SK-N-SH (cell line): ENCODE results near the gene POP4. TPM values are rescaled to one million over a fixed set of nuclear protein-coding genes. Genes with fewer than 3 reads are reported as not detected.

Experiments
- CTCF ChIA-PET: fragments of 300-600, 350-600 bp; formaldehyde crosslinking; extraction: SDS; loops from one replicate; lab custom pipeline; 2021; lab: Yijun Ruan, JAX
- POLR2A ChIA-PET: fragments of 350-600 bp; sonication (Branson Sonifier 250); formaldehyde crosslinking; extraction: SDS; loops from one replicate; lab custom pipeline; 2020; ENCODE audit warnings: antibody characterized with exemption, inconsistent platforms; lab: Yijun Ruan, JAX
- DNase-seq: peaks from one replicate; pipeline ENCODE4 v3.0.0; 2012
- H2AFZ ChIP-seq: fragments of 200-600 bp; sonication (generic); 2 replicates; pipeline ENCODE4 v1.8.1; 2016; ENCODE audit warnings: antibody characterized with exemption, mild to moderate bottlenecking, low read depth
- H3F3A ChIP-seq: fragments of 200-600 bp; sonication (generic); replicated peaks from 2 replicates; pipeline ENCODE3; 2016; ENCODE audit warnings: antibody characterized with exemption, mild to moderate bottlenecking; ENCODE audit not compliant: insufficient read depth
- H3K27ac ChIP-seq, 2 experiments: fragments of 200-500 bp in 1 of 2; fragments of 200-600 bp in 1 of 2; sonication (Bioruptor generic) in 1 of 2; sonication (generic), shearing (Covaris generic) in 1 of 2; 2 replicates each; pipeline versions ENCODE4 v1.5.1 to v1.6.1; 2014 to 2016; ENCODE audit warnings: low read depth in 2 of 2, inconsistent platforms in 1 of 2, low read length in 1 of 2, mild to moderate bottlenecking in 1 of 2, mixed read lengths in 1 of 2
- H3K27me3 ChIP-seq: fragments of 200-600 bp; sonication (generic), shearing (Covaris generic); 2 replicates; pipeline ENCODE4 v1.6.1; 2016; ENCODE audit warnings: mixed run types; ENCODE audit not compliant: insufficient read depth
- H3K36me3 ChIP-seq, 2 experiments: fragments of 200-500 bp in 1 of 2; fragments of 200-600 bp in 1 of 2; sonication (Bioruptor generic) in 1 of 2; sonication (generic) in 1 of 2; replicated peaks in 1 of 2; 2 replicates each; pipeline versions ENCODE3 to v1.5.1; 2014 to 2016; ENCODE audit warnings: low read length in 1 of 2, mild to moderate bottlenecking in 1 of 2; ENCODE audit not compliant: insufficient read depth in 2 of 2, control insufficient read depth in 1 of 2
- H3K4me1 ChIP-seq, 2 experiments: fragments of 200-500 bp in 1 of 2; fragments of 200-600 bp in 1 of 2; sonication (Bioruptor generic) in 1 of 2; sonication (generic), shearing (Covaris generic) in 1 of 2; 2 replicates each; pipeline versions ENCODE4 v1.5.1 to v1.6.1; 2014 to 2016; ENCODE audit warnings: low read depth in 1 of 2, low read length in 1 of 2, mixed run types in 1 of 2; ENCODE audit not compliant: insufficient read depth in 2 of 2, control insufficient read depth in 1 of 2
- H3K4me2 ChIP-seq: fragments of 200-600 bp; sonication (generic), shearing (Covaris generic); 2 replicates; pipeline ENCODE4 v1.6.1; 2017; ENCODE audit warnings: mixed run types
- H3K4me3 ChIP-seq, 2 experiments: fragments of 200-500 bp in 1 of 2; fragments of 200-600 bp in 1 of 2; sonication (Bioruptor generic) in 1 of 2; sonication (generic), shearing (Covaris generic) in 1 of 2; 2 replicates each; pipeline versions ENCODE4 v1.5.1 to v1.8.1; 2014 to 2016; ENCODE audit warnings: low read depth in 2 of 2, inconsistent platforms in 1 of 2, low read length in 1 of 2, mild to moderate bottlenecking in 1 of 2, mixed read lengths in 1 of 2, moderate library complexity in 1 of 2
- H3K79me2 ChIP-seq: fragments of 200-600 bp; sonication (generic); 2 replicates; pipeline ENCODE4 v1.8.1; 2017; ENCODE audit warnings: mild to moderate bottlenecking; ENCODE audit not compliant: insufficient read depth
- H3K9ac ChIP-seq: fragments of 200-600 bp; sonication (generic); 2 replicates; pipeline ENCODE4 v1.6.1; 2017; ENCODE audit warnings: mixed run types
- H3K9me2 ChIP-seq: fragments of 200-600 bp; sonication (generic); 2 replicates; pipeline ENCODE4 v1.6.1; 2017; ENCODE audit warnings: mixed run types
- H3K9me3 ChIP-seq: fragments of 200-600 bp; sonication (generic); 2 replicates; pipeline ENCODE4 v1.6.1; 2017; ENCODE audit warnings: mixed run types, mild to moderate bottlenecking, moderate library complexity
- H4K20me1 ChIP-seq: fragments of 200-600 bp; sonication (generic); 2 replicates; pipeline ENCODE4 v1.6.1; 2017; ENCODE audit warnings: mild to moderate bottlenecking, mixed run types; ENCODE audit not compliant: insufficient read depth
- CTCF ChIP-seq: fragments of 200-600 bp; sonication (generic); IDR thresholded peaks from 2 replicates; pipeline ENCODE4 v1.6.1; 2017; ENCODE audit warnings: antibody characterized with exemption, mild to moderate bottlenecking, moderate library complexity
- FOSL2 ChIP-seq: IDR thresholded peaks from 2 replicates; pipeline ENCODE4 v1.4.0; 2012; ENCODE audit warnings: low read depth, mild to moderate bottlenecking, moderate library complexity, borderline replicate concordance
- FOXM1 ChIP-seq: IDR thresholded peaks from 2 replicates; pipeline ENCODE4 v1.4.0; 2012; ENCODE audit warnings: low read depth, mild to moderate bottlenecking
- GABPA ChIP-seq: IDR thresholded peaks from 2 replicates; pipeline ENCODE4 v1.4.0; 2012; ENCODE audit warnings: low read depth, mild to moderate bottlenecking
- IRF3 ChIP-seq: fragments of 150-350 bp; IDR thresholded peaks from 2 replicates; pipeline ENCODE4 v1.6.1; 2016; ENCODE audit warnings: mild to moderate bottlenecking, low read depth, low read length
- JUND ChIP-seq: IDR thresholded peaks from 2 replicates; pipeline ENCODE4 v1.4.0; 2012
- MAX ChIP-seq: IDR thresholded peaks from 2 replicates; pipeline ENCODE4 v1.4.0; 2012; ENCODE audit warnings: low read depth
- MEF2A ChIP-seq: IDR thresholded peaks from 2 replicates; pipeline ENCODE4 v1.4.0; 2012; ENCODE audit warnings: low read depth, borderline replicate concordance
- MXI1 ChIP-seq: IDR thresholded peaks from 2 replicates; pipeline ENCODE4 v1.6.1; 2012; ENCODE audit warnings: mild to moderate bottlenecking, low read depth, low read length, improper control_type of control experiment
- NFIC ChIP-seq: IDR thresholded peaks from 2 replicates; pipeline ENCODE4 v1.4.0; 2012; ENCODE audit warnings: borderline replicate concordance
- NRF1 ChIP-seq: IDR thresholded peaks from 2 replicates; pipeline ENCODE4 v1.6.1; 2012; ENCODE audit warnings: low read depth, mild to moderate bottlenecking, low read length
- PBX3 ChIP-seq: IDR thresholded peaks from 2 replicates; pipeline ENCODE4; 2012
- POLR2AphosphoS5 ChIP-seq: IDR thresholded peaks from 2 replicates; pipeline ENCODE4 v1.6.1; 2012; ENCODE audit warnings: low read depth, low read length
- RCOR1 ChIP-seq: fragments of 150-350 bp; IDR thresholded peaks from 2 replicates; pipeline ENCODE4 v1.6.1; 2017; ENCODE audit warnings: antibody characterized with exemption, low read length
- RFX5 ChIP-seq: IDR thresholded peaks from 2 replicates; pipeline ENCODE4 v1.6.1; 2012; ENCODE audit warnings: mild to moderate bottlenecking, improper control_type of control experiment, low read length
- RXRA ChIP-seq: IDR thresholded peaks from 2 replicates; pipeline ENCODE4 v1.4.0; 2012; ENCODE audit warnings: low read depth, mild to moderate bottlenecking, borderline replicate concordance
- TAF1 ChIP-seq: IDR thresholded peaks from 2 replicates; pipeline ENCODE4 v1.6.1; 2012; ENCODE audit warnings: low read depth, mild to moderate bottlenecking, low read length, moderate library complexity, borderline replicate concordance
- TCF12 ChIP-seq: IDR thresholded peaks from 2 replicates; pipeline ENCODE4 v1.4.0; 2012
- USF2 ChIP-seq: fragments of 150-350 bp; IDR thresholded peaks from 2 replicates; pipeline ENCODE4 v1.6.1; 2017; ENCODE audit warnings: antibody characterized with exemption, low read length, low read depth, borderline replicate concordance
- WGBS: methylation state at CpG from one replicate; pipeline ENCODE4 v1.1.6; 2017; ENCODE audit warnings: low lambda C conversion rate; 5-methylcytosine and 5-hydroxymethylcytosine counted together
- polyA plus RNA-seq, 3 experiments: library from polyadenylated mRNA; depleted of rRNA; stranded (reverse); fragments of >200 nt; gene quantifications; 2 replicates each; pipeline ENCODE4 v1.2.3, GENCODE V29; 2012

The POP4 gene
- polyA plus RNA-seq, 1 of the 3 experiments (the other 2 are of a cell fraction) = 75.4 TPM

- H3K9ac ChIP-seq = no peak overlapping the region
- no peak overlapping the region for H3K4me2 ChIP-seq
- DNase-seq = no peak
- no peaks in the 10 kb centered on the region for H3K9me3 ChIP-seq
- no peaks in the 10 kb centered on the region for H3K9me2 ChIP-seq
- H3K4me1 ChIP-seq = peaks cover 7 to 9% of the 10 kb centered on the region in 2 experiments; a peak in 3 of 4 replicates
- no peak overlapping the region for H3K27ac ChIP-seq
- whole genome bisulfite sequencing = 75% methylated on average over 5 of the region's 5 CpGs
- peaks cover 18% of the 10 kb centered on the region for H3F3A ChIP-seq
- no peaks in the 10 kb centered on the region; the same call in 1 of the 2 replicates for H3K27me3 ChIP-seq
- H3K36me3 ChIP-seq = no peaks in the 10 kb centered on the region
- CTCF ChIA-PET = interaction anchor here (0.7 to 1.0 kb wide), 2 partner anchors 48 kb away, joined by 3 read pairs; no protein-coding TSS in a partner anchor
- no peak overlapping the region for H3K4me3 ChIP-seq
- TF ChIP-seq MAX (no peak), CTCF (no peak), RXRA (no peak), FOXM1 (no peak), RFX5 (no peak), MEF2A (no peak), NRF1 (no peak), TAF1 (no peak), GABPA (no peak), NFIC (no peak), PBX3 (no peak), RCOR1 (no peak)
- no peak overlapping the region for H2AFZ ChIP-seq
- no peaks in the 10 kb centered on the region for H3K79me2 ChIP-seq
- no peaks in the 10 kb centered on the region for H4K20me1 ChIP-seq
- POLR2A ChIA-PET = no interaction called here
Measured at GRCh38 chr19:29658221-29658991, 52.3 kb downstream of the POP4 start.

GRCh38 chr19:29660835-29661234, 54.8 kb downstream of the POP4 start:
- Histone ChIP-seq H3K79me2 (no peaks in the 10 kb centered on the region), H3K9ac (no peak overlapping the region), H3K27ac (peak overlapping the region in 1 of 2 experiments; percentile 84; a peak in 1 of 4 replicates), H3K27me3 (no peaks in the 10 kb centered on the region; the same call in 1 of the 2 replicates), H4K20me1 (no peaks in the 10 kb centered on the region), H3K4me1 (peaks cover 7 to 9% of the 10 kb centered on the region in 2 experiments; a peak in 3 of 4 replicates), H3K9me3 (no peaks in the 10 kb centered on the region), H3K4me3 (no peak overlapping the region), H3K9me2 (no peaks in the 10 kb centered on the region), H3K4me2 (no peak overlapping the region), H2AFZ (no peak overlapping the region), H3F3A (peaks cover 18% of the 10 kb centered on the region), H3K36me3 (no peaks in the 10 kb centered on the region)
- 70% methylated on average over 10 of the region's 10 CpGs for WGBS
- no peak for DNase-seq
- POLR2A ChIA-PET = no interaction called here
- CTCF ChIA-PET = interaction anchor here (1.1 to 3.4 kb wide), 2 partner anchors 50 to 56 kb away, joined by 3 to 17 read pairs; no protein-coding TSS in a partner anchor
- TF ChIP-seq NFIC (no peak), IRF3 (no peak), JUND (no peak), NRF1 (no peak), MAX (no peak), GABPA (no peak), TCF12 (no peak), FOSL2 (no peak), RCOR1 (no peak), MXI1 (no peak), POLR2AphosphoS5 (no peak), USF2 (no peak), RFX5 (no peak)
